ENCODE results near the gene DOLPP1.

Gene DOLPP1

GRCh38 chr9:129102791-129103594 lies 22.1 kb downstream of the DOLPP1 start:
- no peak overlapping the region for H3K4me2 ChIP-seq

GRCh38 chr9:129103595-129103965 lies 22.7 kb downstream of the DOLPP1 start:
- no peak for TF ChIP-seq CTCF (conservative IDR thresholded peaks at IDR 0.05; ENCODE audit: low read depth, low read length)
- Histone ChIP-seq H3K4me2 (no peak overlapping the region), H3K4me3 (IDR thresholded peaks at IDR 0.05; ENCODE audit: insufficient read depth, low read depth, low read length) (no peak overlapping the region), H3K27me3 (ENCODE audit: insufficient read depth, low read depth) (no peaks in the 10 kb centered on the region; the same call in 1 of the 2 replicates), H3K27ac (no peak overlapping the region), H3K4me1 (ENCODE audit: low read depth, poor library complexity, severe bottlenecking) (no peaks in the 10 kb centered on the region), H2AFZ (ENCODE audit: low read depth) (no peak overlapping the region), H3K36me3 (ENCODE audit: insufficient read depth) (no peaks in the 10 kb centered on the region), H3K79me2 (ENCODE audit: insufficient read depth, low read depth) (no peaks in the 10 kb centered on the region), H3K9ac (no peak overlapping the region), H4K20me1 (ENCODE audit: insufficient read depth) (no peaks in the 10 kb centered on the region)

More at GRCh38 chr9:129102791-129103594, 22.1 kb downstream of the DOLPP1 start:
- Histone ChIP-seq H3K36me3 (ENCODE audit: insufficient read depth) (no peaks in the 10 kb centered on the region), H3K79me2 (ENCODE audit: insufficient read depth, low read depth) (no peaks in the 10 kb centered on the region), H3K27ac (no peak overlapping the region), H3K4me3 (IDR thresholded peaks at IDR 0.05; ENCODE audit: insufficient read depth, low read depth, low read length) (no peak overlapping the region), H3K27me3 (ENCODE audit: insufficient read depth, low read depth) (no peaks in the 10 kb centered on the region; the same call in 1 of the 2 replicates), H4K20me1 (ENCODE audit: insufficient read depth) (no peaks in the 10 kb centered on the region), H2AFZ (ENCODE audit: low read depth) (no peak overlapping the region), H3K4me1 (ENCODE audit: low read depth, poor library complexity, severe bottlenecking) (no peaks in the 10 kb centered on the region), H3K9ac (no peak overlapping the region)
- TF ChIP-seq CTCF (conservative IDR thresholded peaks at IDR 0.05; ENCODE audit: low read depth, low read length): peak; percentile 64

GRCh38 chr9:129104051-129104450 lies 23.1 kb downstream of the DOLPP1 start:
- H3K27ac ChIP-seq: no peak overlapping the region
- H3K27me3 ChIP-seq (ENCODE audit: insufficient read depth, low read depth): no peaks in the 10 kb centered on the region; the same call in 1 of the 2 replicates
- H4K20me1 ChIP-seq (ENCODE audit: insufficient read depth): no peaks in the 10 kb centered on the region
- no peak for TF ChIP-seq CTCF (conservative IDR thresholded peaks at IDR 0.05; ENCODE audit: low read depth, low read length)
- no peaks in the 10 kb centered on the region for H3K36me3 ChIP-seq (ENCODE audit: insufficient read depth)
- no peaks in the 10 kb centered on the region for H3K79me2 ChIP-seq (ENCODE audit: insufficient read depth, low read depth)
- no peak overlapping the region for H3K4me2 ChIP-seq
- H3K9ac ChIP-seq: no peak overlapping the region
- H3K4me3 ChIP-seq (IDR thresholded peaks at IDR 0.05; ENCODE audit: insufficient read depth, low read depth, low read length): no peak overlapping the region
- H2AFZ ChIP-seq (ENCODE audit: low read depth): no peak overlapping the region
- no peaks in the 10 kb centered on the region for H3K4me1 ChIP-seq (ENCODE audit: low read depth, poor library complexity, severe bottlenecking)

GRCh38 chr9:129105857-129106694 lies 25.2 kb downstream of the DOLPP1 start:
- no peak overlapping the region for H2AFZ ChIP-seq (ENCODE audit: low read depth)
- H3K79me2 ChIP-seq (ENCODE audit: insufficient read depth, low read depth): no peaks in the 10 kb centered on the region
- no peak overlapping the region for H3K4me3 ChIP-seq (IDR thresholded peaks at IDR 0.05; ENCODE audit: insufficient read depth, low read depth, low read length)
- no peaks in the 10 kb centered on the region; the same call in 1 of the 2 replicates for H3K27me3 ChIP-seq (ENCODE audit: insufficient read depth, low read depth)
- no peak overlapping the region for H3K27ac ChIP-seq
- H4K20me1 ChIP-seq (ENCODE audit: insufficient read depth): no peaks in the 10 kb centered on the region
- H3K9ac ChIP-seq: no peak overlapping the region
- no peaks in the 10 kb centered on the region for H3K4me1 ChIP-seq (ENCODE audit: low read depth, poor library complexity, severe bottlenecking)
- no peaks in the 10 kb centered on the region for H3K36me3 ChIP-seq (ENCODE audit: insufficient read depth)
- H3K4me2 ChIP-seq: no peak overlapping the region
- TF ChIP-seq CTCF (conservative IDR thresholded peaks at IDR 0.05; ENCODE audit: low read depth, low read length): no peak

Data from KMS-11 (cell line).